Measurements from ENCODE around the gene NFU1. TPM values are rescaled to one million over a fixed set of nuclear protein-coding genes. Genes with fewer than 3 reads are reported as not detected.

Gene NFU1
- total and polyA plus RNA-seq, 2 of the 8 experiments (the other 6 are each of a cell fraction or from before 2014, with no cell fraction given): 18.4 to 45.5 TPM

- no peak overlapping the region for H3K9ac ChIP-seq (replicated peaks in 1 of 4; ENCODE audit: extremely low read depth in 1 of 4, low read depth in 3 of 4, low read length in 3 of 4)
- H3K27ac ChIP-seq (ENCODE audit: low read depth, low read length): no peak overlapping the region
- H3K4ac ChIP-seq (replicated peaks; ENCODE audit: insufficient read length, low read depth, low read length): no peak overlapping the region
- H3K14ac ChIP-seq (ENCODE audit: insufficient read length): no peak overlapping the region
- peaks cover 0 to 7% (median 2%) of the 10 kb centered on the region in 4 experiments; a peak in 2 of 8 replicates for H3K36me3 ChIP-seq (ENCODE audit: control insufficient read depth in 2 of 4, insufficient read depth in 4 of 4, low read length in 3 of 4)
- no peak overlapping the region for H3K18ac ChIP-seq (ENCODE audit: extremely low read depth, low read length)
- H3K56ac ChIP-seq (replicated peaks; ENCODE audit: insufficient read length, low read depth, low read length): no peak overlapping the region
- no peak overlapping the region for H3K4me2 ChIP-seq (ENCODE audit: insufficient read depth in 1 of 2, low read depth in 2 of 2, low read length in 2 of 2)
- no peak overlapping the region for H3K23ac ChIP-seq (ENCODE audit: insufficient read length)
- ChIA-PET CTCF (ENCODE audit: partially characterized antibody) (interaction anchor here (1.5 kb wide), 1 partner anchor 35 kb away, joined by 4 read pairs; no protein-coding TSS in a partner anchor), POLR2A (ENCODE audit: partially characterized antibody) (no interaction called here)
- H3K79me1 ChIP-seq (ENCODE audit: low read depth, low read length): no peaks in the 10 kb centered on the region
- H4K91ac ChIP-seq (replicated peaks; ENCODE audit: insufficient read length, low read length): no peak overlapping the region
- H2AFZ ChIP-seq (ENCODE audit: low read length): no peak overlapping the region
- no peak overlapping the region for H3K4me3 ChIP-seq (ENCODE audit: extremely low read depth in 1 of 4, insufficient read depth in 2 of 4, low read depth in 3 of 4, low read length in 4 of 4)
- no peak overlapping the region for H2BK120ac ChIP-seq (replicated peaks; ENCODE audit: low read depth, low read length)
- no peaks in the 10 kb centered on the region for H3K79me2 ChIP-seq (ENCODE audit: control insufficient read depth in 1 of 2, insufficient read depth in 2 of 2, low read length in 2 of 2)
- no peaks in the 10 kb centered on the region for H4K20me1 ChIP-seq (replicated peaks in 1 of 2; ENCODE audit: control insufficient read depth in 1 of 2, insufficient read depth in 2 of 2, low read length in 2 of 2)
- H3K27me3 ChIP-seq (replicated peaks in 1 of 4; ENCODE audit: control insufficient read depth in 3 of 4, extremely low read depth in 1 of 4, insufficient read depth in 3 of 4, low read length in 3 of 4): no peaks in the 10 kb centered on the region
- DNase-seq (ENCODE audit: low read depth in 1 of 2, low spot score in 2 of 2): no peak
- no peak overlapping the region for H2BK15ac ChIP-seq (ENCODE audit: low read length)
- H3K4me1 ChIP-seq (replicated peaks in 1 of 4; ENCODE audit: control insufficient read depth in 3 of 4, insufficient read depth in 4 of 4, low read length in 3 of 4): no peaks in the 10 kb centered on the region
- H3K9me3 ChIP-seq (ENCODE audit: insufficient read depth in 2 of 2, low read depth in 1 of 2, low read length in 1 of 2): no peaks in the 10 kb centered on the region
- no peak overlapping the region for H2BK5ac ChIP-seq (ENCODE audit: low read depth, low read length)
- no peak overlapping the region for H2AK5ac ChIP-seq (ENCODE audit: low read depth, low read length)
- no peak overlapping the region for H2BK20ac ChIP-seq (ENCODE audit: low read length)
- H3K23me2 ChIP-seq (ENCODE audit: low read depth, low read length): no peaks in the 10 kb centered on the region
- no peak overlapping the region for H2BK12ac ChIP-seq (ENCODE audit: low read depth, low read length)
- no peak overlapping the region for H4K8ac ChIP-seq (ENCODE audit: extremely low read depth, insufficient read depth, low read length)
- no peak overlapping the region for H4K5ac ChIP-seq (ENCODE audit: insufficient read length, low read depth, low read length)
- FAIRE-seq: no peak
- TF ChIP-seq NRF1 (IDR thresholded peaks at IDR 0.05; ENCODE audit: low read depth, low read length) (no peak), JUN (IDR thresholded peaks at IDR 0.05; ENCODE audit: low read depth, low read length) (no peak), TEAD4 (IDR thresholded peaks at IDR 0.05; ENCODE audit: low read depth, low read length) (no peak), KDM1A (IDR thresholded peaks at IDR 0.05; ENCODE audit: borderline replicate concordance, low read length) (no peak), FOSL1 (IDR thresholded peaks at IDR 0.05; ENCODE audit: insufficient read depth, low read depth, low read length) (no peak), EP300 (IDR thresholded peaks at IDR 0.05; ENCODE audit: borderline replicate concordance in 1 of 2, low read depth in 2 of 2, low read length in 2 of 2) (no peak), CEBPB (IDR thresholded peaks at IDR 0.05; ENCODE audit: low read depth, low read length) (no peak), SRF (IDR thresholded peaks at IDR 0.05; ENCODE audit: low read depth, low read length) (no peak), POU5F1 (IDR thresholded peaks at IDR 0.05; ENCODE audit: low read depth, low read length) (no peak)
These were observed 26.1 kb downstream of the NFU1 start for GRCh38 chr2:69411120-69411519.
